NCI-H2107 treated with DMSO at 0.1 percent for 48 hours (cell line): ENCODE measurements around the gene RNF220.

Experiments
- DNase-seq: peaks from one replicate; lab custom pipeline; 2025; ENCODE audit not compliant: unreplicated experiment; lab: John Stamatoyannopoulos, UW

Gene RNF220

DNA sequence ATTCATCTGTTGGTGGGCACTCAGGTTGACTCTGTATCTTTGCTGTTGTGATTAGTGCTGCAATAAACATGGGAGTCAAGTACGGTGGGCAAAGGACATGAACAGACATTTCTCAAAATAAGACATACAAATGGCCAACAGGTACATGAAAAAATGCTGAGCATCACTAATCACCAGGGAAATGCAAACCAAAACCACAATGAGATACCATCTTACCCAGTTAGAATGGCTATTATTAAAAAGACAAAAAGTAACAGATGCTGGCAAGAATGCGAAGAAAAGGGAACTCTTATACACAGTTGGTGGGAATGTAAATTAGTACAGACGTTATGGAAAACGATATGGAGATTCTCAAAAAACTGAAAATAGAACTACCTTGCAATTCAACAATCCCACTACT, 170.3 kb downstream of the RNF220 start:
- DNase-seq, result no peak

DNA sequence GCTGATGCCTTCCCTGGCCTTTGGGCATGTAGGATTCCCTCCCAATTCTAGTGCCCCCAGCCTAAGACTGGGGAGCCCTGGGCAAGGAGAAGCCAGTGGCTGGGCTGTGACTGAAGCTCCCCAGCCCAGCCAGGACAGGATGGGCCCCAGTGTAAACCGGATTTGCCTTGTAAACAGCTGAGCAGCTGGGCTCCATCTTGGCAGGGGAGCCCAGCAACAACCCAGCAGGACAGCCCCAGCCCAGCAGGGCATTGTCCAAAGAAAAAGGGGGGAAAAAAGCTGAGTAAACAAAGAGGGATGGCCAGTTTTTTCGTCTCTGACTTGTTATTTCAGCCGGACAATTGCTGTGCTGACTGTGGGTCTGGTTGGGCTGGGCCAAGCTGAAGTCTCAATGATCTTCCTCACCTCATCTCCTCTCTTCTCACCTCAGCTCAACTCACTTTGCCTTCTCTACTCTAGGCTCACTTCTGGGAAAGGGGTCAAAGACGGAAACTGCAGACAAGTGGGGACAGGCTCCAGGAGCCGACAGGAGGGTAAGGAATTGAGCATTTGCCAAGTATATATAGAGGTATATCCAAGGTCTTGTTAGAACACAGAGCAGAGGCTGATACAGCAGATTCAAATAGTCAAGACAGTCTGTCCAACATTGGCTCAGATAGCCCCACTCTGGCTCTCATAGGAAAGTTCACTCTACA, 171.5 kb downstream of the RNF220 start:
- no peak for DNase-seq

GRCh38 chr1:44581205-44581604, 176.2 kb downstream of the RNF220 start:
- DNase-seq, result no peak

DNA sequence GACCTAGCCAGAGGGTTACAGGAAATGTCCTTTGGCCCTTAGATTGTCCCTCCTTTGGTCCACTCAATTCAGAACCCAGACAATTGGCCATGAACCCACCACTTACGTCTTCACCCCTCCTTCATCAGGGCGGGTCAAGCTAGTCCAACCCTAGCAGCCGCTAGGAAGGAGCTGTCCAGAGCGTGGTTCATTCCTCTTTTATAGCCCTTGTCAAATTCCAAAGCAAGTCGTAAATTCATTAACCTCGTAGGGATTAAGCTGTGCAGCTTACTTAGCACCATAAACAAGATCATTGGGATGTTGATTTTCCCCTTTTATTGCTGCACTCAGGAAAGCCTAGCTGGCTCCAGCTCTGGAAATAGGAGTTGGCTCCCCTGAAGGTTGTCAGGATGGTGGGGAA, 179.1 kb downstream of the RNF220 start:
- DNase-seq, result no peak

- DNase-seq, result no peak
Observed at GRCh38 chr1:44585315-44585920, 180.4 kb downstream of the RNF220 start.

DNA sequence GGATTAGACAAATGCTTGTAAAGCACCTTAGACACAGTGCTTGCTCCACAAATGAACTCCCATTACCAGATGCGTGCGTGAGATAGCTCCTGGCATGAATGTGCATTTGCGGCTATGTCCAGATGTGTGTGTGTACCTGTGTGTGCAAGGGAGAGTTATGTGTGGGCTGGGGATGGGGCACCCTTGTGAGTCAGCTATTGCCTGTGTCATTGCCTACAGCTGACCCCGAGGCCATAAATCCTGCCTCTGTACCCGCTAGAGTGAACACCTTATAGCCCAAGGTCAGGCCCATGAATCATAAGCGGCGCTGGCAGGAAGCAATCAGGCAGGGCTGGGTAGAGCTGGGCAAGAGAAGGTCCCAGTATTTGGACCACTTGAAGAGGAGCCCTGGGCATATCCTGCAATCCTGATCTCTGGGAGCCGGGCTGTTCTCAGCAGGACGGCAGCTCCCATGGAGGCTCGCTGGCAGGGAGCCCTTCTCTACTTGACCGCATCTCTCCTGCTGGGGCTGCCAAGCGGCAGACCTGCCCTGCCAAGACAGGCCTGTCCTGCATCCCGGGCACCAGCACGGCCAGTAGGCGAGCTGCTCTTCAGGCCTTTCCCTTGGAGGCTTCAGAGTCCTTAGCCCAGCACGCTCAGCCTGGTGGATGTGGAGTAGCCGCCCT, 182.9 kb downstream of the RNF220 start:
- DNase-seq, result no peak

DNA sequence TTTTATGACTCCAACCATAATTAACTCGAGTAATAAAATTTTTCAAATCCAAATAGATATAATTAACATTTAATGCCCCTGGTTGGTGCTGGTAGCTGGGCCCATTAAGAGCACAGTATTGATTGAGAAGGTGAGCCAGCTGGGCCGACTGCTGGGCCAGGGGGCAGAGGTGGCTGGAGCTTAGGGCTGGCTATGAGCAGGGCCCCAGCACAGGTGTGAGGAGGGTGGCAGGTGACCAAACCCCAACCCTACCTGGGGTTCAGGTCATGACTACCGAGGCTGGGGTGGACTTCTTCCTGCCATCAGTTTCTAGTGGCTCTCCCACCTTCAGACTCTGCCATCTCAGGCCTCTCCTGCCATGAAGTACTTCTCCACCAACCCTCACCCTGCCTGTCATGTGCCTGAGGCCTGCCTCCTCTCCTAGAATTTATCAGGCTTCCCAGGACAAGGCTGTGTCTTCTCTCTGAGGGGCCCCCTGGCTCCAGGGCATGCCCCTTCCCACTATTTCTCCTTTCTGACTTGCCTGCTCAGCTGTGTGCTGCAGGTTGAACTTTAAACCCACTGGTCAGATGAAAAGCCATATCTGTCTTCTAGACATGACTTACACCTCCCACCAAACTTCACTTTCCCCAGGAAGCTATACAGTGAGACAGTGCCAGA, 183.6 kb downstream of the RNF220 start:
- no peak for DNase-seq

- DNase-seq, result no peak
Observed at GRCh38 chr1:44590475-44590874, 185.4 kb downstream of the RNF220 start.

GRCh38 chr1:44591381-44591780, 186.3 kb downstream of the RNF220 start:
- no peak for DNase-seq

DNA sequence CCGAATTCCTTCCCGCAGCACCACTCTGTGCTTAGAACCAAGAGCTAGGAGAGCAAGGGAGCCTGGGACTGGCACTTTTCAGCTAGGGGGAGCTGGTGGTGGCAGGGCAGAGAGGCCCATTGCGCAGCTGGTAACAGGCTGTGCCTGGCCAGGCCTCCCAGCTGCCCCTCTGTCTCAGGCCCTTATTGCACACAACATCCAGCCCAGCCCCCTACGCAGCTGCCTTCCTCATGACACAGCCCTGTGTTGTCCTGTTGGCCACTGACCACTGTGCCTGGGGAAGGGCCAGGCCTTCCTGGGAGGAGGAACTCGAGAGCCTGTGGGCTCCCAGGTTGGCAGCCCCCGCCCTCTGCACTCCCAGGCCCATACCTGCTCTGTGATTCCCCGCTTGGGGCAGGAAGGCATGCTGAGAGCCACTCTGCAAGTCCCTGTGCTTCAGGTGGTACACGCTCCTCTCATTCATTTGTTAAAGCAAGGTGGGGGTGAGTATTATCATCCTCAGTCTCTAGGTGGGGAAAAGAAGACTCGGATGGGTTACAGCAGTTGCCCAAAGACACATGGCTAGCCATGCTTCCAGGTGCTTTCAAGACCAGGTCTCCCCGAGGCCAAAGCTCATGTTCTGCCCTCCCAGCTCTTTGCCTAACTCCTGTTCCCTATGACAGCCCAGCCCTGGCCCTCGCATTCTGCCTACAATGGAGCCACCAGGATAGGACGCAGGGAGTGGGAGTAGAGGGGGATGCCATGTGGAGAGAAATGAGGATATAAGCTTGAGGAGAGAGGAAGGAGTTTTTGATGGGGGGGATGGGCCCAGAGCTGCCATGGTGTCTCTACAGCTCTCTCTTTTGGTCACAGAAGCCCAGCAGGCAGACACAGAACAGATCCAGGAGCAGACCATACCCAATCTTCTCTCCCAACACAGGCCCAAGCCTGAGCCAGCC, 187.4 kb downstream of the RNF220 start:
- DNase-seq, result no peak

GRCh38 chr1:44594353-44594752, 189.3 kb downstream of the RNF220 start:
- DNase-seq, result no peak

- peak; percentile 43 for DNase-seq
Observed at GRCh38 chr1:44594871-44595735, 190.0 kb downstream of the RNF220 start.

GRCh38 chr1:44596511-44596910, 191.5 kb downstream of the RNF220 start:
- DNase-seq, result no peak

GRCh38 chr1:44598167-44598566, 193.1 kb downstream of the RNF220 start:
- DNase-seq, result no peak

DNA sequence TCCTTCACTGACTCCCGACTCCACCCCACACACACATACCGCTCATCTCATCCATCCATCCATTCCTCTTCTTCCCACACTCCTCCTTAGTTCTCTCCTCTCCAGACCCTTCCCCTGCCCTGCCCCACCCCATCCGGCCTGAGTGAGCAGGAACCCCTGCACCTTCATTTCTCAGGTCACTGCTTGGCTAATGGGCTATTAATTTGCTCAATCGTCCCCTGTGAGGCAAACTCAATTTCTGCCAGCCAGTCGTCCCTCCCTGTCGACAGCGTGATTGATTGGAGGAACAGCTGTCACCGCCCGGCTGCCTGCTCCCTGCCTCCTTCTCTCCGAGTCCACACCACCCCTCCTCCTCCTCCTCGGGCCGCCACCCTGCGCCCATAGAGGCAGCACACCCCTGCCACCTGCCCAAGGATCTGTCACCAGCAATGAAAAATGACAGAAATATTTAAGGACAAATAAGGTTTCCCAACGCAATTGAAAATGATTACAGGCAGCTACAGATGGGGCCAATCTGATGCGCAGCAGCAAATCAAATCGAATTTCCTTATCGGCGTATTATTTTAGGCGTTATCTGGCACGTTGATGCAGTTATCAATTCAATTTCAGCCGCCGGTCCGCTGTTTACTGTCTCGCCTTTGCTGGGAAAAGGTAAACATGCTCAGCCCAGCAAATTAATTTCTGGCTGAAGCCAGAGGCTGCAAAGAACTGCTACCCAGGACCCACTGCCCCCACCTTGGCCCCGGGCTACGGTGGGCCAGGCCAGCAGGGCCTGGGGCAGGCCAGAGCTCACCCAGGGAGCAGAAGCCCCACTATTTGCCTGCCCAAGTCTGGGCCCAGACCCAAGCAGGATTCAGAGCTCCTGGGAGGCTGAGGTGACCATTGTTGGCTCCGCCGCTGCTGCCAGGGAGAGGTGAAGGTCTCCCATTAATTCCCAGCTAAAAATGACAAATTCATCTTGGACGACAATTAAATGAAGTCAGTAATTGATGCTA, 197.9 kb downstream of the RNF220 start:
- DNase-seq, result no peak

GRCh38 chr1:44603718-44604117, 198.7 kb downstream of the RNF220 start:
- DNase-seq, result peak; percentile 92

DNA sequence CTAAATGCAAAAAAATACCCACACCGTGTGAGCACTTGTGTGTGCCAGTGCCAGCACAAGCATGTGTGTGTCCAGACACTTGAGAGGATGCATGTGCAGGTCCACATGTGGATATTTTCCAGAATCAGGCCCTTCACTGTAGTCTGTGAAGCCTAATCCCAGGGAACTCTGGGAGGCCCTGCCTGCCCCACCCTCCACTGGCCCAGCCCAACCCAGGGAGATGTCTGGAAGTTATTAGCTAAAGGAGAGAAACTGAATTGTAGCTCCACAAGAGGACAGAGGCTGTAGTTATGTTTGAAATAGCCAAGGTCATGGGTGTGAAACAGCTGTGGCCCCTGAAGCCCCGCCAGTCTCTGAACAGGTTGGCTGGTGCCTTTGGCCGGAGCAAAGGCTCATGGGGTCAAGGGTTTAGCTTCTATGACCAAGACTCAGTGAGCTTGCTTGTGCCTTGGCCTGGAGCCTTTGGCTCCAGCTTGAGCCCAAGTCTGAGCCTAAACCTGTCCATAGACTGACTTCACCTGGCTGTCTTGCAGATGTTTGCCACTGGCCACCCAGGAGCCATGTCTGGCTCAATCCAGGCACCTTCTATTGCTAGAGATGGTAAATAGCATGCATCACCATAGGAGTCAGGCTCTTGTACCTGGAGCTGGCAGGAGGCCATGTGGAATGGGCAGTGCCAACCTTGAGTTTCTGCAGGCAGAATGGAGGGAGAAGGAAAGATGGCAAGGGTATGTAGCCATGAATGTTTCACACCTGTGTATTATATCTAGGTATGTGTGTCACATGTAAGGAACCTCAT, 199.3 kb downstream of the RNF220 start:
- no peak for DNase-seq
